ENCODE measurements around the gene PANX1.

- TF ChIP-seq CTCF (IDR thresholded peaks at IDR 0.05; ENCODE audit: insufficient read depth, low read length, poor library complexity, severe bottlenecking) (no peak), EZH2phosphoT487 (conservative IDR thresholded peaks at IDR 0.05; ENCODE audit: low read length) (no peak)
Measured at GRCh38 chr11:94199136-94200130, 70.8 kb downstream of the PANX1 start.

Data from SU-DHL-6 (cell line).